ENCODE measurements around the gene RERG.
"Not testable (repeated sequence)": the region's sequence is repeated elsewhere in the genome, so short reads cannot be mapped to it uniquely, and the experiment has no call there.

Gene RERG, protein sequence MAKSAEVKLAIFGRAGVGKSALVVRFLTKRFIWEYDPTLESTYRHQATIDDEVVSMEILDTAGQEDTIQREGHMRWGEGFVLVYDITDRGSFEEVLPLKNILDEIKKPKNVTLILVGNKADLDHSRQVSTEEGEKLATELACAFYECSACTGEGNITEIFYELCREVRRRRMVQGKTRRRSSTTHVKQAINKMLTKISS

DNA sequence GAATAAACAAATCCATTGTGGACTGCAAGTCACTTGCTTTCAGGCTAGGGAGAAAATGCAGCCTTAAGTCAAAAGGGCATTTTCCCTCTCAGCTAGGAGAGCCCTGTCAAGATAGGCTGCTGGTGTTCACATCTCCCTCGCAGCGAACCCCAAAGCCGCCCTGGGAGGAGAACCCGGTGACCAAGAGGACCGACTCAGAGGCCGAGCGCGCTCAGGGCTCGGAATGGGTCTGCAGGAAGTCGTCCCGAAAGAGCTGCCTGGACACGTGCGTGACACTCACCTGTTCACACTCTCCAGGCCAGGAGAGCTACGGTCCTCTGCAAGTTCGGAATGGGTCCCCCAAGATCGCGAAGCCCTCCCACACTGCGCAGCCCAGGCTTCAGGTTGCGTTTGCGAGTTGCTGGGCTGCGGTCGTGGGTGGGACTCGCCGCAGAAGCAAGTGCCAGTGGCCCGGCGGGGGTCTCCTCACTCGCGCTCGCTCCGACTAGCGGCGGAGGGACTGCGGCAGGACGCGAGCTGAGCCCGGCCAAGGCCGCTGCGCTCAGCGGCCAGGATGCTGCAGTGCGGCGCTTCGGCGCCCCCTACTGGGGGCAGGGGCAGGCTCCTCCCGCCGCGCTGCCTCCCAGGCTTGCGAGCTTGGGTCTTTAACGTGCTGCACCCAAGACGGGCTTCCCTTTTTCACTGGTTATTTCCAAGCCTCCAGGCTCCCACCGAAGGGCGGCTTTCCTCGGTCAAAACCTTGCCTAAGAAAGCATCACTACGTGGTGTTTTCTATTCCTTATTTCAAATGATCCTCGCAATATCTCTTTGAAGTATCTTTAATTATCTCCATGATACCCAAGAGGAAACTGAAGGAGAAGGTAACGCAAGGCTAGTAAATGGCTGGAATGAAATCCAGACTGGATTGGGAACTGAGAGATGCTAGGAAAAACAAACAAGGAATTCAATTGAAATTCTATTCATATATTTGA lies at the start of gene RERG:
Gene RERG (minus strand): TSS at position 503 of the 971 bp plus-strand sequence. CDS start 3,928 bp downstream, outside the sequence.
- DNase-seq: peak; percentile 81

DNA sequence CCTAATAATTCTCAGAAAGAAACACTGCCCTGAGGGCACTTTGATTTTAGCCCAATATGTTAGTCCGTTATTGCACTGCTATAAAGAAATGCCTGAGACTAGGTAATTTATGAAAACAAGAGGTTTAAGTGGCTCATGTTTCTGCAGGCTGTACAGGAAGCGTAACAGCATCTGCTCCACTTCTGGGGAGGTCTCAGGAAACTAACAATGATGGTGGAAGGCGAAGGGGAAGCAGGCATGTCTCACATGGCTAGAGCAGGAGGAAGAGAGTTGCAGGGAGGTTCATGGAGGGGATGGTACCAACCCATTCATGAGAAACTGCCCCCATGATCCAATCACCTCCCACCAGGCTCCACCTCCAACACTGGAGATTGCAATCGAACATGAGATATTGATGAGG lies 49.4 kb upstream of the RERG start:
- no peak for DNase-seq

DNA sequence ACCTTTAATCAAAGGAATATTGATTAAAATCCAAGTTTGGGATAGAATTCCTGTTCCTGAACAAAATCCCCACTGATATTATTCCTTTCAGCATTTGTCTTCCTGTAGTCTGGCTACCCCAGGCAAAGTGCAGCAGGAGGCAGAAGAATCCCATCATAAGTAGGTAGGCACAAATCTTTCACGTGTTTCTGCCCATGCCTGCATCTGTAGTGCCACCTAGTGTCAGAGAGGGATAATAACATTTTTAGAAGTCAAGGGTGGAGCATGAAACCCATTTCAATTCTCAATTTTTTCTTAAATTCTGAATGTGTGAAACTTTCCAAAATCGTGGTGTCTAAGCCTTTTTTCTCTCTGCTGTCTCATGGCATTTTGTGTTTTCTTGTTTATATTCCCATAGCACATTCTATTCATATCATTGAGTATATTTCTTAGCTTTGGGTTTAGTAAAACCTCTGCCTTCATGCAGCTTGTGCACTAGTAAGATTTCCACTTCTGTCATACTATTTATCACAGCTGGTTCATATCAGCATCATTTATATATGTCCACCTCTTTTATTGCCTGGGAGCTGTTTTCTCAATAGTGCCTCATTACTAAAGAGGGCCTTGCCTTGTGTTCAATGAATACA lies 47.8 kb upstream of the RERG start:
- peak; percentile 69 for DNase-seq

DNA sequence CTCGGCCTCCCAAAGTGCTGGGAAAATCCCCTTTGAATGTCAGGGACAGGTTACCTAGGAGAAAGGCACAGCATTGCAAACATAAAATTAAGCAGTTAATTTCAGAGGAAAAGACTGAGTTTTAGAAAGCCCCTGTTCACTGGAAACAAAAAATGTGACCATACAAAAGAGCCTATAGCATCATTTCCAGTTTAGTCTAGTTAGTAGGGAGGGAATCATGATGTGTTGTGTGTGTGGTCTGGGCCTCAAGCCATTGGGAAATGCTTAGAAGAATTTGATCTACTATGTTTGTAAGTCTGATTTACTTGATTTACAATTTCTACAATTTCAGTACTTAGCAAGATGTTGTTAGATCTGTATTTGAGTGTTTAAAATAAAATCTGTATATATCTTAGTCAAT lies 47.1 kb upstream of the RERG start:
- DNase-seq: no peak

DNA sequence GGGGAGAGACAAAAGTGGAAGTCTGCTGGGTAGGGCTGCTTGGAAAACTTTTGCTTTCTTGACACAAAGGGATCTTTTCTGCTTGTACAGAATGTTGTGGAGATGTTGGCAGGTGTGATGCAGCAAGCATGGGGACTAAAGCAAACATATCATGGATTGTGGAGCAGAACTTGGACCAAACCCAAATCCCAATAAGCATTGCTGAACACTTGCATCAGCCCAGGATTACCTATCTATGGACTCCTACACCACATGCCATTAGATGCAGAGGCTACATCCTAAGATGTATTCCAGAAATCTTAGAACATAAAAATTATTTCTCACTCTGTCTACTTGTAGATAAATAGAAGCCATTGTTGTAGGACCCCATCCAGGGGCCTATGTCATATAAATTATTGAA lies 44.7 kb upstream of the RERG start:
- DNase-seq: no peak

DNA sequence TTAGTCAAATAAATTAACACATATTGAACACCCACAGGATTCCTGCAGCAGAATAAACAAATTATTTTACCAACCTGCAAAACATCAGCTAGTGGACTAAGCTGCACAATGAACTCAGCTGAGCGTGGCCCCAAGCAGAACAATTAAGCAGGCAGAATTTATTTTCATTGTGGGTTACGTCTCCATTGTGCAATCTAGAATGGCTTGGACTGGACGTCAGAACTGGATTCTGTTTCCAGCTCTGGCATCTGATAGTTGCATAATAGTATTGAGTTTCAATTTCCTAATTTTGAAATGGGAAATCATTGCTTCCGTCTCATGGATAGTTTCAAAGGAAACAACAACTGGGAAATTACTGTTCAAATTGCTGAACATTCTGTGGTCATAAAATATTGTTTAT lies 35.5 kb upstream of the RERG start:
- DNase-seq: no peak

DNA sequence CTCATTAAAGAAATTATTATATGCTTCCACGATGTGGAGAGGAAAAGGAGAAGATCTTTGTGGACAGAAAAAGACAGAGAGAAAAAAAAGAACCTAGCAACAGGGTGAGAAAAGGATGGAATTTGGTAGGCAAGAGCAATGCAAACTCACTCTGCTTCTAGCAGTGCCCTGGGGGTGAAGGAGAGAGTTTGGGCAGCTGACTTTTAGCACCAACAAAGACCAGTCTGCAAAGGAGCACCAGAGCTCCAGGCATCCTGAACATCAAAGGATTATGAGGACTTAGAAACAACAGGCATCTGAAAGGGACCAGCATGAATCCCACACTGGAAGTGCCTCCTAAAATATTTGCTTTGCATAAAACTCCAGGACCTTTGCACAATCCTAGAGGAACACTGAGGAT lies 32.8 kb upstream of the RERG start:
- DNase-seq: no peak

DNA sequence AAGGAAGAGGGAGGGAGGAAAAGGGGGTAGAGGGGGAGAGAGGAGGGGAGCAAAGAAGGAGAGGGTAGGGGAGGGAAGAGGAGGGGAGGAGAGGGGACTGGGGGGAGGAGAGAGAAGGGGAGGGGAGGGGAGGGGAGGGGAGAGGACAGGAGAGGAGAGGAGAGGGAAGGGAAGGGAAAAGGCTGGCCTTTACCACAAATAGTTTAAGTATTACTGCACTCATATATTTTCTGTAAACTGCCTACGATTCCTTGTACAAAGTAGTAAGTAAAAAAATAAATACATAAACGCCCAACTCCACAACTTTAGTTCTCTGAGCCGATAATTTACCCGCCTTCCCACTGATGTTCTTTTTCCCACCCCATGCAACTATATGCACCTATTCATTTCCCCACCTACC lies 23.7 kb upstream of the RERG start:
- DNase-seq: no peak

DNA sequence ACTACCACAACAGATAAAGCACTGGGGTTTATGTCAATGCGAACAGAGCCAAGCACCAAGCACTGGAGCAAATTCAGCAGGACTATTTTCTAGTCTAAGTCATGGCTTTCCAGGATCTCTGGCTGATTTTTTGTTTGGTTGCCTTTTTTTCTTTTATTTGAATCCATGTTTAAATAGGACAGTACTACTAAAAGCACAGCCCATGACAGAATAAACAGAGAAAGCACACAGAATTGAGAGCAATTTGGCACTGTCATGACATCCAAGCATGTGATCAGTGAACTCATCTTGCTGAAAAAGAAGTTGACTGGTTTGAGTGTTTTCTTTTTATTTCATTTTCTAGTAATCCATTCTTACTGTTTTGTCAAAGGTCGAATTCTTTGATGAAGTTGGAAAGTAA lies 23.1 kb upstream of the RERG start:
- no peak for DNase-seq

DNA sequence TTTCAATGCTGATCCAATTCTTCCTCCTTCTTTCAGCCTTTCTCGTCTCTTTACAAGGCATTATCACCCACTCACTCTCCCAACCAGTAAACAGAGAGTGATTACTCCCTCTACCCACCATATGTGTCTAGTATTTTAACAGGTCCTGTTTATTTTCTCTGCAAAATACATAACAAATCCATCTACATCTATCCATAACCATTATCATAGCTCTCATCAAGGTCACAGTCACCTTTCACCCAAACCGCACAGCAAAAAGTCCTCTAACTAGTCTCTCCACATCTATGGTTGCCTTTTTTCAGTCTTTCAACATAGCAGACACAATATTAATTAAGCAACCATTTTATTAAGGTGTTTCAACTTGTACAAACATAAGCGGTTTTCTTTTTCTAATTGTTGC lies 21.9 kb upstream of the RERG start:
- no peak for DNase-seq

DNA sequence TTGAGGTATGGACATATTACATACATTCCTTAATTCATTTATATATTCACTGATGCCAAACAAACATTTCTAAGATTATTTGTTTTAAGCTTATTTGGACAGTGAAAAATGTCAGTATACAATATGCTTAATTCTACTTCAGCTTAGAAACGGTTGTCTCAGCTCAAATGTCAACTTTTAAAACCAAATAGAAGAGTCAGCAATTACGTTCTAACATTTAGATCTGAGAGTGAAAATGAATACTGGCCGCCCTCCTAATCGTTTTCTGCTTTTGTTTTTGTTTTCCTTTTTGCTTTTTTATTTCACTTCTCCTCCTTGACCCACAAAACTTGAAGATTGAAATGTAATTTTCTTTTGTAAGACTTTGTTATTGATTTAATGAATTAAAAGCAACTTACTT lies 19.7 kb upstream of the RERG start:
- DNase-seq: no peak

DNA sequence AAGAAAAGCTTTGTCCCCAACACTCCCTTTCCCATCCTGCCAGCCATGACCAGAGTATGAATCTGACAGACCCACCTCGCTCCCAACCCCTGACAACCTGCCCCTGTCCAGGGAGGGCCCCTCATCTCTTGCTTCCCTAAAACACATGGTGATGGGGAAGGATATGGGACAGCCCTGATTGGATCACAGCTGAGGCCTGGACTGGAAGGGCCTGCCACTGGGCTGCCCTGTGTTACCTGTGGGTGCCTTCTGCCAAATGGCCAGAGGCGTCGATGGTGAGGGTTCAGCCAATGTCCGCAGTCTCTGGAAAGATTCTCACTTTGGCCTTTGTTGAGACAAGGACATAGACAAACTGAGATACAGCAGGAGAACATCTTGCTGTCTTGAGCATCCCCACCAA lies 13.3 kb upstream of the RERG start:
- no peak for DNase-seq

DNA sequence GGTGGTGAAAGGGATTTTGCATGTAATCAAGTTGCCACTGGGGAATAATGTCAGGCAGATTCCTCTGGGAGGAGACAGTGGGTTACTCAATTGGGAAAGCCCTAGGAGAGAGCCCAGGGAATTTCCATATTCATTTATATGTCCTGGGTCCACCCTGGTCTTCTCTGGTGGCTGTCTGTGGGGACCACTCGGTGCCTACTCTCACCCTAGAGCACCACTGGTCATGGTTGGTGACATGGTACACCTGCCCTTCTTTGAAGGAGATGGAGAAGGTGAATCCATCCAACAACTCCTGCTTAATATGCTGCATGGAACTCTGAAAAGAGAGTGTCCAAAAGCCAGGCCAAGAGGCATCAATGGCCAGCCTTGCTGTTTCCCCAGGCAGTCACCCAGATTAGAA lies 12.8 kb upstream of the RERG start:
- no peak for DNase-seq

DNA sequence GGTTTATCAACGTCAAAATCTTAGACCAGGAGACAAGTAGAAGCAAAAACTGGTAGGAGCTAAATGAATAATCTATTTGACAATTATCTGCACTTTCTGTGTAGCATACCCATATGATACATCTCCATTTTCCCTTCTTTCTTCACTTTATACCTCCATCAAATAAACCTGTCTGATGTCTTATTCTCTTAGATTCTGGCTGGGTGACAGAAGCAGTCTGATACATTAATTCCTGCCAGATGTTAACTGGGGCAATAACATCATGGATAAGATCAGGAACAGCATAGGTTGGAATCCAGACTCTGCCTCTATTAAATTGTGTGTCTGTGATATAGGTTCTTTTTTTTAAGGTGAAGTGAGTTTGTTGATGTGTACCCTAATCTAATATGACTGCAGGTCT lies 11.7 kb upstream of the RERG start:
- DNase-seq: no peak

DNA sequence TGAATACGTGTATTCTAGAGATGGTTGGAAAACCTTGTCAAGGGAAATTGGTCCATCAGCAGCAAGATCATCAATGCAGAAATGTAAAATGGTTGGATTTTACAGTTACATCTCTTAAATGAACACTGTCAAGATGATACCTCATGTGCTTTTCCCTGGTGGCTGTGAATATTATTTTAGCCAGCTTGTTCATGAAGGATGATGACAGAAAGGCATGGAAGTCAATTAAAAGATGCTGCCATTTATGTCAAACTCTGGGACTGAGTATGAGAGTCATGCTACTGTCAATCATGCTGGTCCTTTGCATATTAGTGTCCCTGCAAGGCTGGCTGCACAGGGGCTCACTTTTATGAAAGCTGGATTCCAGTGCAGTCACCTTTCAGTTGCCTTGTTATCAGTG lies 10.3 kb upstream of the RERG start:
- no peak for DNase-seq

DNA sequence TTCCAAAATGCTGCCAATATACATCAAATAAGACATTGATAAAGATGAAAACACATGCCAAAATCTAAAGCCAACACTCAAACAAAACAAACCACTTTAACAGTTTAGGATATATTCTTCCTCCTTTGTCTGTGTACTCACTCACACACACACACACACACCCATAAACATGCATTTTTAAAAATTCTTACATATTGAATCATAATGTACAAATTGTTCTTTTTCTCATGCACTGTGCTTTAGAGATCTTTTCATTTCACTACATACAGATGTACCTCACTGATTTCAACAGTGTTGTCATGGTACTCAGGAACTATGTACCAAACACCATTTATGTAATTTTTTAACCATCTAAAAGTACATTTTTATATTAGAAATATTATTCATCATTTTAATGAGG lies 9.5 kb upstream of the RERG start:
- no peak for DNase-seq

DNA sequence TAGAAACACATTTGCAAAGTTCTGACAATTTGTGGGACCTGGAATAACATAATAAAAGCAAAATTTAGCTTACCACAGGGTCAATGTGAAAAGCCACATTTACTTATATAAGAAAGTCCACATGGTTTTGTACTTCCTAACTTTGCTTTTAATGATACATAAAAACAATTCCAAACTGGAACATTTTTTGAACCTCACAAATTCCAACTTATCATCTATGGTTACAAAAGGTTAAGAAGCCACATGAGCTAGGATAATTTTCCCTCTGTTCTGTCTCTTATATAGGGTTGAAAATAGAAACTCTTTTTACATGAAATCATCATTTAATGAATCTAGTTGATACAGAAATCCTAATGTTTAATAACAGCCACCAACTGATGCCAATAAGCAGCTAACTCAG lies 8.9 kb upstream of the RERG start:
- DNase-seq: no peak

DNA sequence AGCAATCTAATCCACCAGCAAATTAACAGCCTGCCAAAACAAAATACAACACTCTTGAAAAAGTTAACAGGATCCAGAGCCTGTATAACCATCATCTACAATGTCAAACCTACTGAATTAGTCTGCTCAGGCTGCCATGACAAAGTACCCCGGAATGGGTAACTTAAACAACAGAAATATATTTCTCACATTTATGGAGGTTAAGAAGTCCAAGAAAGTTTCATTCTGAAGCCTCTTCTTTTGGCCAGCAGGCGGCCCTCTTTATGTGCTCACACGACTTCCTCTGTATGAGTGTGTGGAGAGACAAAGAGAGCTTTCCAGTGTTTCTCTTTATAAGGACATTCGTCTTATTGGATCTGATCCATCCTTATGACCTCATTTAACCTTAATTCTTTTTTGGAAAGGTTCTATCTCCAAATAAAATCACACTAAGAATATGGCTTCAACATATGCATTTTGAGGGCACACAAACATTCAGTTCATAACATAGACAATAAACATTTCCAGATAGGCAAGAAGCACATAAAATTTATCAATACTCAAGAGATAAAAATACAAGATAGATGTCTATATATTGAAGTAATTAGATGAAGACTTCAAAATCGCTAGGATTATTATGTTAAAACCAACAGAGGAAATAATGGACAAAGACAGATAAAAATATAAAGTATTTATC lies 5.9 kb upstream of the RERG start:
- DNase-seq: peak; percentile 22

DNA sequence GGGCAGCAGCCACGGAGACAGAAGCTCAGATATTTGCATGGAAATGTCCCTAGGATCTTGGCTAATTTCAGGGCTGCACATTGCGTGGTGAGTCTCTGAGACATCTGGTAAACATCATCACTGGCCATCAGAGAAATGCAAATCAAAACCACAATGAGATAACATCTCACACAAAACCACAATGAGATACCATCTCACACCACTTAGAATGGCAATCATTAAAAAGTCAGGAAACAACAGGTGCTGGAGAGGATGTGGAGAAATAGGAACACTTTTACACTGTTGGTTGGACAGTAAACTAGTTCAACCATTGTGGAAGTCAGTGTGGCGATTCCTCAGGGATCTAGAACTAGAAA lies 4.6 kb upstream of the RERG start:
- not testable (repeated sequence) for DNase-seq

DNA sequence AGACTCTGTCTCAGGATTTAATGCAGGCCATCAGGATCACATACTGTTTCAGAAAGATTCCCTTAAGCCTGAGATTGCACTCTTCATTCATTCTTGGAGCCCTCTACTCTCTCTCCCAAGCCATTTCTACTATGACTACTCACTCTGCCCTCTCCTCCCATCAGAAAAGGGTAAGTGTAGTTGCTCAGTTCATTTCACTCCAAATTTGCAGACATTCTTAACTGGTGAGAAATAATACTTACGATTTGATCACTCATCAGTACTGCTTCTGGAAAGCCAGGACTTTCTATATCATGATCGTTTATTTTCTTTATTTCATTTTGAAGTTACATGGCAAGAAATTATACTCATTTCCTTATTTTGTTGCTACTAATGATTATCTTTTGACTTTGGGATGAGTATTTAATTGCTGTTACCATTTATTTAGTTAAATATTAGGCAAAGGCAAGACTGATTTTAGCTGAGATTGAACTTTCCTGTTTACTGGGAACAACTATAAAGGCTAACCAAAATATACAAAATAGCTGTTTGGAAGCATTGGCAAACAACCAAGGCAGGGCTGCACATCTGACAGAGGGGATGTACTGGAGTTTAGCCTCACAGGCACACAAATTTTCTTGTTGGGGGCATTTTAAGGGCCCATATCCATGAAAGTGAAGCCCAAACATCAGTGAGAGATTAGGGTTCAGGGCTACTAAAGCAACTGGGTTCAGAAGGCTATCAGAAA lies 4.1 kb upstream of the RERG start:
- no peak for DNase-seq

DNA sequence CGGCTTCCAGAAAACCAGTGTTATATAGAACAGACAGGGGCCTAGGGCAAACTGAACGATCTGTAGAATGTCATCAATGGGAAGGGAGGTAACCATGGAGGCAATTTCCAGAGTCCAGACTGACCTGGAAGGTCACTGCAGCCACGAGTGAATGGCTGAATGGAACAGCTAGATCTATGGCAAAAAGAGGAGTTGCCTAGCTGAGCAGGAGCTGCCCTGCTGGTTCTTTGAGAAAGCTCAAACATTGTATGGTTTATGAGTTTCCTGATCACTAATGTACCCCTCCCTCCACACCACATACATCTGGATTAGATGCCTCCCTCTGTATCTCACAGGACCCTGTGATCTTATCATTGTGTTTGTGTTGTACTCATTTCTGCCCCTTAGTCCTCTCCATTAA lies 1.0 kb upstream of the RERG start:
- DNase-seq: no peak

DNA sequence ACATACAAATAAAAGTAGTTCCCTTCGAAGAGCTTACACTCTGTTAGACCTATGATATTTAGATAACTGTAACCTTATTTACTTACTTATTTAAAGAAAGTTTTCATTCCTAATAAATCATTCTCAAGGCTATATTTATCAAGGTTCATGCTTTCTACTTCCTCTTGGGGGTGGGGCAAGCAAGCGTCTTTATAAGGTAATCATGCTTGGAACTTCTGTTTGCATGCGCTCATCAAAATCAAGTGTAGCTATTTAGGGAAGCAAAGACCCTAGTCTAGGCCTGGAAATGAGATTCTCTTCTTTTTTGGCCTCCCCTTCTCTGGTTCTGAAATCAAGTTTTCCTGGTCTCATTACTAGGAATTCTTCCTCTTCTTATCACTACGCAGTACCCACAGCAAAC lies 766 bp downstream of the RERG start:
- no peak for DNase-seq

DNA sequence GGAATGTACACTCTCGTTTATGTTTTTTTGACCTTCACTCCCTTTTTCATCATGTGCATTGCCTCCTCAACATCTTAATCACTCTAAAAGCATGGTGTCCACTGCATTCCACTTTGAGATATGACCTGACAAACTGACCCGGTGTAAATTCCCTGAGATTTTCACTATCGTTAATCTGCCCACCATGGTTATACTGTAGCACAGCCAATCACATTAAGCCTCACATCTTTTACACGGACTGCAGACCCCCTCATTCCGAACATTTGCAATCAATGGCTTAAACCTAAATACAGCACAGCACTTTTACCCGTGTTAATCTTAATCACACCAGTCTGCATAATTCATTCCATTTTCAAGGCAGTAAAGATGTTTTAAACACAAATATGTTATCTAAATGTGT lies 2.4 kb downstream of the RERG start:
- no peak for DNase-seq

All from activated CD4-positive, alpha-beta T cell treated with anti-CD3 and anti-CD28 coated beads, Interleukin-10, Interleukin-2, amounts not matched to agents 100 ng/mL and 50 ng/mL, durations not matched to agents 16 hours and 8 hours (primary cell).